Epithelial cell of proximal tubule (primary cell): ENCODE results near the gene UMODL1. TPM values are rescaled to one million over a fixed set of nuclear protein-coding genes. Genes with fewer than 3 reads are reported as not detected.

Experiments
- DNase-seq: peaks from one replicate; pipeline ENCODE4 v3.0.0-alpha.2; 2011; ENCODE audit warnings: low read depth
- H3K4me3 ChIP-seq: 2 replicates; pipeline ENCODE4 v1.5.1; 2011; ENCODE audit warnings: low read depth, mild to moderate bottlenecking, low read length
- total RNA-seq: library from RNA; depleted of rRNA; stranded (reverse); fragments of >200 nt; gene quantifications from 2 replicates; pipeline ENCODE4 v1.2.3, GENCODE V29; 2015
- TF ChIP-seq, protein P1 (sequence below): conservative IDR thresholded peaks from 2 replicates; pipeline ENCODE4 v1.5.1; 2012; ENCODE audit warnings: low read depth, mild to moderate bottlenecking, low read length

Gene UMODL1
- total RNA-seq, 1 donor from 2014 or later = not detected

DNA sequence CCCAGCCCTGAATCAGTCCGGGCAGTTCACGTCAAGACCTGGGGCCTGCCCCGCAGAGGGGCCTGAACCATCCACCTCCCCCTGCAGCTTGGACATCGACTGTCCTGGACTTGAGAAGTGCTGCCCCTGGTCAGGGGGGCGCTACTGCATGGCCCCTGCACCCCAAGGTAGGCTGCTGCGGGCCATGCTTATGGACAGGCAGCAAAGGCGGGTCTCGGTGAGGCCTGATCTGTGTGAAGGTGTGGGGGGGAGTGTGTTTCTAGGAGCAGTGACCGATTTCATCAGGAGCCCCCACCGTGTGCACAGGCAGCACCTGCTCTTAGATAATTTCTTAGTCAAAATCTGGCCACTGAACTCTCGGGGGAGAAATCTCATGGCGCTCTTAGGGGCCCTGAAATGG is 13.0 kb downstream of the UMODL1 start:
- TF ChIP-seq, protein P1, sequence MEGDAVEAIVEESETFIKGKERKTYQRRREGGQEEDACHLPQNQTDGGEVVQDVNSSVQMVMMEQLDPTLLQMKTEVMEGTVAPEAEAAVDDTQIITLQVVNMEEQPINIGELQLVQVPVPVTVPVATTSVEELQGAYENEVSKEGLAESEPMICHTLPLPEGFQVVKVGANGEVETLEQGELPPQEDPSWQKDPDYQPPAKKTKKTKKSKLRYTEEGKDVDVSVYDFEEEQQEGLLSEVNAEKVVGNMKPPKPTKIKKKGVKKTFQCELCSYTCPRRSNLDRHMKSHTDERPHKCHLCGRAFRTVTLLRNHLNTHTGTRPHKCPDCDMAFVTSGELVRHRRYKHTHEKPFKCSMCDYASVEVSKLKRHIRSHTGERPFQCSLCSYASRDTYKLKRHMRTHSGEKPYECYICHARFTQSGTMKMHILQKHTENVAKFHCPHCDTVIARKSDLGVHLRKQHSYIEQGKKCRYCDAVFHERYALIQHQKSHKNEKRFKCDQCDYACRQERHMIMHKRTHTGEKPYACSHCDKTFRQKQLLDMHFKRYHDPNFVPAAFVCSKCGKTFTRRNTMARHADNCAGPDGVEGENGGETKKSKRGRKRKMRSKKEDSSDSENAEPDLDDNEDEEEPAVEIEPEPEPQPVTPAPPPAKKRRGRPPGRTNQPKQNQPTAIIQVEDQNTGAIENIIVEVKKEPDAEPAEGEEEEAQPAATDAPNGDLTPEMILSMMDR = no peak
- H3K4me3 ChIP-seq = no peak overlapping the region
- DNase-seq = no peak

DNA sequence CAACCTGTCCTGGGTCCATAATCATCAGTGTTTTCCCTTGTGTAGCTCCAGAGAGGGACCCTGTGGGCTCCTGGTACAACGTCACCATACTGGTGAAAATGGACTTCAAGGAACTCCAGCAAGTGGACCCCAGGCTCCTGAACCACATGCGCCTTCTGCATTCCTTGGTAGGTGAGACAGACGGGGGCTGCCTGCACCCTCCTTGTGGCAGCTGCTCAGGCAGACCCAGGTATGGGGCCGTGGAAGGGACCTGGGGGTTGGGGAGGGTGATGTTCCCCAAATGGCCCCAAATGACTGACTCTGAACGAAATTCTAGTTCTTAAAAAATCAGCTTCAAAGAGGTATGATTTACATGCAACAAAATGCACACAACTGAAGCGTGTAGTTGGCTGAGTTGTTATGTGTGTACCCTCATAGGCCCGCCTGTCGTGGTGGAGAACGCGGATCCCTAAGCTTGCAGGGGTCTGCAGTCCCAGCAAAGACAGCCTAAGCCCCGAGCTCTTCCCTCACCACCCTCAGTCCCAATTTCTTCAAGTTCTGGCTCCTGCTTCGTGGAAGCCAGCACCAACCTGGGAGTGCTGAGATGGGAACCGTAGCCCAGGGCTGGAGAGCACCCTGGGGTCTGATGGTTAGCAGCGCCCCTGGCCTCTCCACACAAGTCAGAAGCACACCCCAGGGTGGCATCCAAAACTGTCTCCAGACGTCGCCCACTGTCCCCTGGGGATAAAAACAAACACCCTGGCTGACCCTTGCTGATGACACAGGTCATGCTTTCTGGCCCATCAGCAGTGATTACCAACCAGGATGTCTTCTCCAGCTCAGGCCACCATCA is 14.3 kb downstream of the UMODL1 start:
- no peak for DNase-seq
- no peak overlapping the region for H3K4me3 ChIP-seq
- TF ChIP-seq, protein P1 = no peak

DNA sequence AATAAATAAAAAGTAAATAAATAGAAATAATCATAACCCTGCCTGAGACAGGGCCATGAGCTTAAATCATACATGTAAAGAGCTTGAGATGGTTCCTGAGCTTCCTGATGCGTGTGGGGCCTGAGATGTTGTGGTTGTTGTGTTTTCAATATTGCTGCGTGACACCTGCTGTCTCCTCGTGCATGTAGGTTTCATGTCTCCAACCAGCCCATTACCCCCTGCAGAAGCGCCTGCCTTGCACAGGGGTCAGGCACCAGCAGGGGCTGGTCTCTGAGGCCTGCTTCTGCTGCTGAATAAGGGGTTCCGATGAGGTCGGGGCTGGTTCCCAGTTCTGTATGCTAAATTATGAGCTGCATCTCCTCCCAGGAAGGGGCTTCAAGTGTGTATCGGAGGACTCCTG is 15.9 kb downstream of the UMODL1 start:
- no peak overlapping the region for H3K4me3 ChIP-seq
- DNase-seq = no peak
- TF ChIP-seq, protein P1 = no peak

DNA sequence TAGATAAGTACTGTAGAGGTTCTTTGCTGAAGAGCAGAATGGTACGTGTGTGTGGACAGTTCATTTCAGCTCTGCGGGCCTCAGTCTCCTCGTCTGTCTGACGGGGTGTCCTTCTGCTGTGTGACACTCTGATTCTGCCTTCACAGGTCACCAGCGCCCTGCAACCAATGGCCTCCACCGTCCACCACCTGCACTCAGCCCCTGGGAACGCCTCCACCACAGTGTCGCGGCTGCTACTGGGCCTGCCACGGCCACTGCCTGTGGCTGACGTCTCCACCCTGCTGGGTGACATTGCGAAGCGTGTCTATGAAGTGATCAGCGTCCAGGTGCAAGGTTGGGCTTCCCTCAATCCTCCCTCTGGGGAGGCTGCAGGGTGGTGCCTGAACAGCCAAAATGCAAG is 17.0 kb downstream of the UMODL1 start:
- DNase-seq = no peak
- no peak overlapping the region for H3K4me3 ChIP-seq
- TF ChIP-seq, protein P1 = no peak

DNA sequence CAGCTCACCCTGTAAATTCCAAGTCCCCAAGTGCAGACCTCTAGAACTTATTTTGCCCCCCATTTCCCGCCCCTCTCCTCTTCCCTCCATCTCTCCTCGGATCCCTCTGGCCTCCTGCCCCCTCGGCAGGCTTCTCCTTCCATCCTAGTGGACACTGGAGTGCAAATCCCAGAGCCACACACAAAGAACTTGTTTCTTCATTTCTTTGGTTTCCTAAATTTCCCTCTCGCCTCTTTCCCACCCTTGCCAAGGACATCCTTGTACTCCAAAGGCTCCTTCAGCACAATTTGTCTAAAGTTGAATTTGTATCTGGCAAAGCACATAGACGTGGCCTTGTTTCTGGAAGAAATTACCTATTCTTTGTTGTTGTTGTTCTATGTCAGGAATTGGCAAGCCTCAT is 17.5 kb downstream of the UMODL1 start:
- TF ChIP-seq, protein P1 = no peak
- H3K4me3 ChIP-seq = no peak overlapping the region

DNA sequence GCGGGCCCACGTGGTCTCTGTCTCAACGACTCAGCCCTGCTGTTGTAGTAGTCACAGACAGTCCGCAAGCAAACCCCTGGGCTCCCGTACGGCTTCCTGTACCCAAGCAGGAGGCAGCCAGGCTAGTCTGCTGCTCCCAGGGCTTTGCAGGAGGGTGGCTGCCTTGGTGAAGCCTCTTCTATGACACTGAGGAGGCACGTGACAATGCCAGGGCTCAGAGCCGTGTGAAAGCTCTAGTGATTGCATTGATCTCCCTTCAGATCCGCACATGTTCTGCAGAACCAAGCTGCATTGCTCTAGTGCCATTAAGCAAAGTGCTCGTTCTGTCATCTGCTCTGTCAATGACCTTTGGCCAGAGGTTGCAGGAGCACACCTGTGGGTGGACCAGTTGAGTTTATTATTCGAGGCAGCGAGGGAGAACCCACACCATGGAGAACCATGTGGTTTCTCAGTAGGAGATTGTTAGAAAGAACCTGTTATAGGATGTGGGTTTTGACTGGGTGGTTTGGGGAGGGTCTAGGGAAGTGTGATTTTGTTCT is 18.0 kb downstream of the UMODL1 start:
- no peak for DNase-seq
- no peak overlapping the region for H3K4me3 ChIP-seq
- TF ChIP-seq, protein P1 = no peak

More for the DNA sequence above, 17.5 kb downstream of the UMODL1 start:
- DNase-seq = no peak
